ENCODE data around the gene CCDC39.

GRCh38 chr3:180633722-180634121 is 45.6 kb downstream of the CCDC39 start:
- TF ChIP-seq CTCF (IDR thresholded peaks at IDR 0.05): no peak
- TF ChIP-seq POLR2A (IDR thresholded peaks at IDR 0.05): no peak
- TF ChIP-seq POLR2AphosphoS5 (IDR thresholded peaks at IDR 0.05): no peak
